Fibroblast of mammary gland (primary cell): ENCODE measurements around the gene RASA3.

ENCODE experiments used
- DNase-seq: peaks from one replicate; pipeline ENCODE4 v3.0.0-alpha.2; 2010; ENCODE audit warnings: low read depth
- H3K4me3 ChIP-seq: 2 replicates; pipeline ENCODE4 v1.5.1; 2011; ENCODE audit warnings: low read depth, mild to moderate bottlenecking, low read length, moderate library complexity; ENCODE audit not compliant: control insufficient read depth
- TF ChIP-seq, protein P1 (sequence below): conservative IDR thresholded peaks from 2 replicates; pipeline ENCODE4 v1.5.1; 2011; ENCODE audit warnings: low read depth, low read length, inconsistent platforms; ENCODE audit not compliant: control insufficient read depth, insufficient read depth

The RASA3 gene

DNA sequence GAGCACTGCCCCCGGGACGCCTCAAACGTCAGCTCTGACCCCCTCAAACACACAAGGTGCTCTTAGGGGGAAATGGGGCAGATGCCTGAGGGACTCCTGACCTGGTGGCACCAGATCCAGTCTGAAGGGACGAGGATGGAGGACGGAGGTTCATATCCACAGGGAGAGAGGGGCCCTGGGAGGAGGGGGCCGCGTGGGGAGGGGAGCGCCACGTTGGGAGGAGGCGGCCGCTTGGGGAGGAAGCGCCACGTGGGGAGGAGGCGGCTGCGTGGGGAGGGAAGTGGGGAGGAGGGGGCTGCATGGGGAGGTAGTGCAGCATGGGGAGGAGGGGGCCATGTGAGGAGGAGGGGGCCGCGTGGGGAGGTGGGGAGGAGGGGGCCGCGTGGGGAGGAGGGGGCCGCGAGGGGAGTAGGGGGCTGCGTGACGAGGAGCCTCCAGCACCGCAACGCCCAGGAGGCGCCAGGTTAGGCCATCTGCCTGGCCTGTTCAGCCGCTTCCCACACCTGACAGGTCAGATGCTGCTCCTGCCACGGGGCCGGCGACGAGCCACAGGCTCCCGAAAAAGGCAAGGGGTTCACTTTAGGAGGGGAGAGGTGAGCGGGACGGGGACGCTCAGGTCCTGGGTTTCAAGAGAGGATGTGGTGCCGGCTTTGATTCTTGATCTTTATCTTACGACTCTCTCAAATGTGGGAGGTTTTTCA is 121.9 kb downstream of the RASA3 start:
- TF ChIP-seq, protein P1, sequence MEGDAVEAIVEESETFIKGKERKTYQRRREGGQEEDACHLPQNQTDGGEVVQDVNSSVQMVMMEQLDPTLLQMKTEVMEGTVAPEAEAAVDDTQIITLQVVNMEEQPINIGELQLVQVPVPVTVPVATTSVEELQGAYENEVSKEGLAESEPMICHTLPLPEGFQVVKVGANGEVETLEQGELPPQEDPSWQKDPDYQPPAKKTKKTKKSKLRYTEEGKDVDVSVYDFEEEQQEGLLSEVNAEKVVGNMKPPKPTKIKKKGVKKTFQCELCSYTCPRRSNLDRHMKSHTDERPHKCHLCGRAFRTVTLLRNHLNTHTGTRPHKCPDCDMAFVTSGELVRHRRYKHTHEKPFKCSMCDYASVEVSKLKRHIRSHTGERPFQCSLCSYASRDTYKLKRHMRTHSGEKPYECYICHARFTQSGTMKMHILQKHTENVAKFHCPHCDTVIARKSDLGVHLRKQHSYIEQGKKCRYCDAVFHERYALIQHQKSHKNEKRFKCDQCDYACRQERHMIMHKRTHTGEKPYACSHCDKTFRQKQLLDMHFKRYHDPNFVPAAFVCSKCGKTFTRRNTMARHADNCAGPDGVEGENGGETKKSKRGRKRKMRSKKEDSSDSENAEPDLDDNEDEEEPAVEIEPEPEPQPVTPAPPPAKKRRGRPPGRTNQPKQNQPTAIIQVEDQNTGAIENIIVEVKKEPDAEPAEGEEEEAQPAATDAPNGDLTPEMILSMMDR = no peak
- DNase-seq = no peak
- H3K4me3 ChIP-seq = no peak overlapping the region

DNA sequence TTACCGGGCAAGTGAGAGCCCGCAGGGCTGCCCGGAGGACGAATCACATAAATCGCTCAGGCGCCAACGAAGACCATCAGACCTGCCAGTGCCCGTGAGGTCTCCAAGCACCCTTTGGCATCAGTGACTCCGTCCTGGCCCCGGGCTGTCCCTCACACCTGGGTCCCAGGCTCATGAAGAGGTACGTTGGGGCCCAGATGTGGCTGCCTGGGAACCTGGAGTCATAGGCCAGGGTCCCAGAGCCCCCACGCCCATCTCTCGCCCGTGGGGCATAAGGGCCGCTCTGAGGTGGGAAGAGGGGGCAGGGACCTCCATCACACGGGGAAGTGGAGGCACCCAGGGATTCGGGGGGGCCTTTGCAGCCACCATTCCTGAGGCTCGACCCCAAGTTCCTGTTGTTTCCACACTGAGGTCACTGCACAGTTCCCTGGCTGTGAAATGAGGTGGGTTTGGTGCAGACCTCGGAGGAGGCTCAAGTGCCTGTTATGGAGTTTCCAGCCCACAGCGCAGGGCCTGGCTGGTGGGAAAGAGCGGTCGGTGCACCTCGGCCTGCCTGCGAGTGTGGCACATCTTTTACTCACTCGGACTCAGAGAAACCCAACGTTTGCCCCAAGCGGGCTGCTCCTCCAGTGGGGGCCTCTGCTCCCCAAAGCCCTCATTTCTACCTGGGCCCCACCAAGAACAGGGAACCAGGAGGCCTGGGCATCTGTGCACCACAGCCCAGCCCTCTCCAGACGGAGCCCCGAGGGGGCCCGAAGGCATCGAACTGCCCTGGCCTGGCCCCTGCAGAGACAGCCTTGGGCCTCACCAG is 122.6 kb downstream of the RASA3 start:
- TF ChIP-seq, protein P1 = no peak
- no peak for DNase-seq

DNA sequence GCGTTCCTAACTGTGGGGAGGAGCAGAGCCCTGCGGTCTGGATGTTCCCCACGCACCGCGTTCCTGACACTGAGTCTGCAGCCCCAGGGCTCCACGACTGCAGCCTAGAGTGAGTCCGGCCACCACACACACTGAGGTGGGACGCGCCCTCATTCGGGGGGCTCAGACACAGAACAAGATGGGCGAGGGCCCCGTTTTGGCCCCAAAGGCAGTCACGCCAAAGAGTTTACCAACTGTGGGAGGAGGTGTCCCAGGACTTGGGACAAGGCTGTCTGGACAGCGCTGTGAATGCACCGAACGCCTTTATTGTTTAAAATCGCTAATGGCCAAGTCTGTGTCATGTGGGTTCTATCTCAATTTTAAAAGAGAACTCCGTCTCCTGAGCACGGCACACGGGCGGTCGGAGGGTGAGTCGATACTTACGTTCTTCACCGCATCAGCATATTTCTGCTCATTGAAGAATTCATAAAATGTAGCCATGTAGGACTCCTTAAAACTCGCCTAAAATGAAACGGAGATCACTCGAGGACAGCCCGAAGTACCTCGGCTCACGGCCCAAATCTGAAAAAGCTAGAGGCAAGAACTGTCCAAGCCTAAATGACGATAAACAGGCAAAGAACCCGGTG is 123.3 kb downstream of the RASA3 start:
- no peak for DNase-seq
- H3K4me3 ChIP-seq = no peak overlapping the region
- TF ChIP-seq, protein P1 = no peak

More for the DNA sequence above, 122.6 kb downstream of the RASA3 start:
- no peak overlapping the region for H3K4me3 ChIP-seq

DNA sequence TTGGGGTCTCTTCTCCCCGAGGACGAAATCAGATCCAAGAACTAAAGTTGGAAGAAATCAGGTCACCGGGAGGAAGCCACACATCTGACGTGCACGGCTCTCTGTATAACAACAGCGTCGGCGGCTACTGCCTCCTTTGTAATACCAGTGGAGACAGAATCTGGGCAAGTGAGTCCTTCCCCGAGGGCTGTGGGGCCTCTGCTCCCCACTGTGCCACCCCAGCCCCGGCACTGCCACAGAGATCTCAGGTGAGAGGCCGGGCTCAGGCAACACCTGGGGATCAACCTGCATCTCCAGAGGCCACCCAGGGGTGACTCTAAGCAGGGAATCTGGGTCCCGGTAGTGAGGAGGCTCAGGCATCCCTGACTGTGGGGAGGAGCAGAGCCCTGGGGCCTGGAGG is 124.9 kb downstream of the RASA3 start:
- H3K4me3 ChIP-seq = no peak overlapping the region
- TF ChIP-seq, protein P1 = no peak
- no peak for DNase-seq

DNA sequence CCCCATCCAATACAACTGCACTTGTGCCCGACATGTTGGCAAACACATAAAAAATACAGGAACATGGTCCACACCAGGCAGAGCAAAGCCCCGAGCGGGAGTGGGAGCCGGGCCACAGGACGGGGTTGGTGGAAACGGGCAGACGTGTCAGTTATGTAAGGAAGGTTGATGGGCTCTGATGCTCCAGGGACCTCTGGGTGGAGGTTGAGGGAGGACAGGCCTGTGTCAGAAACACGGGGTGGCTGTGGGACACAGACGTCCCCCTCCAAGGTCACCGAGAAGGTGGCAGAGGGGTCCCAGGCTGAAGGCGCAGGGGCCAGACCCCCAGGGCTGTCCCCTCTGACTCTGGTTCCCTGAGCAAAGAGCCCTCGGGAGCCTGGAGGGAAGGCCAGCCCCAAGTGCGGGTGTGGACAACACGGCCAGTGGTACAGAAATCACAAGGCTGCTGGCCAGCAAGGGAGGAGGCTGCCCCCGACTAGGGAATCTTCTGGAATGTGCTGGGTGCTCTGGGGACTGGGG is 127.2 kb downstream of the RASA3 start:
- TF ChIP-seq, protein P1 = no peak
- H3K4me3 ChIP-seq = no peak overlapping the region
- no peak for DNase-seq

DNA sequence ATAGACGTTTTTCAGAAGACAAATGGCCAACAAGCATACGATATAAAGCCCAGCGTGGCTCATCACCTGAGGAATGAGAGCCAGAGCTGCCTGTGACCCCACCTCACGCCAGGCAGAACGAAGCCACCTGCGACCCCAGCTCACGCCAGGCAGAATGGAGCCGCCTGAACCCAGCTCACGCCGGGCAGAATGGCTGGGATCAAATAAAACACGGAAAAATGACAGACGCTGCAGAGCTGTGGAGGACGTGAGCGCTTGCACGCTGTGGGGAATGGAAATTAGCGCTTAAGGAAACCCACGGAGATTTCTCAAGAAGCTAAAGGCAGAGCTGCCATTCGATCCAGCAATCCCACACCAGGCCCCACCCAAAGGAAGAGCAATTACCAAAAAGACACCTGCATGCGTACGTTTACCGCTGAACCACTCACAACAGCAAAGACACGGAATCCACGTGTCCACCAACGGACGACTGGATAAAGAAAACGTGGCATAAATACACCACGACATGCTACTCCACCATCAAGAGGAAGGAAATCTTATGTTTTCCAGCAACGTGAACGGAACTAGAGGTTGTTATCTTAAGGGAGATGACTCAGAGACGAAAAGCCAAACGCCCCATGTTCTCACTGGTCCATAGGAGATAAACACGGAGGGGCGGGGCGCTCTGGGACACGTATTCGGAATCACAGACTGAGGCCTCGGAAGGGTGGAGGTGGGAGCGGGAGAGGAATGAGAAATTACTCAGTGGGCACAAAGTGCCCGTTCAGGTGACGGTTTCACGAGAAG is 127.8 kb downstream of the RASA3 start:
- H3K4me3 ChIP-seq = no peak overlapping the region
- TF ChIP-seq, protein P1 = no peak
- peak; percentile 38 for DNase-seq
